Bronchial epithelial cell (primary cell): Measurements from ENCODE around the gene GGCT. TPM values are rescaled to one million over a fixed set of nuclear protein-coding genes. Genes with fewer than 3 reads are reported as not detected.
A peak's percentile ranks its signal among the peaks of the same experiment; 100 is the strongest.
"Not testable (repeated sequence)": the region's sequence is repeated elsewhere in the genome, so short reads cannot be mapped to it uniquely, and the experiment has no call there.

Experiments used
- DNase-seq: peaks from one replicate; pipeline ENCODE4 v3.0.0-alpha.2; 2010; ENCODE audit warnings: low read depth
- FAIRE-seq: peaks from 2 replicates; lab custom pipeline; 2011; peaks lifted over from hg19 to GRCh38; lab: Jason Lieb, UNC
- H3K27me3 ChIP-seq: 2 replicates; pipeline ENCODE4 v1.5.1; 2011; ENCODE audit warnings: low read length; ENCODE audit not compliant: control insufficient read depth, insufficient read depth
- H3K36me3 ChIP-seq: 2 replicates; pipeline ENCODE4 v1.5.1; 2011; ENCODE audit warnings: low read length; ENCODE audit not compliant: control insufficient read depth, insufficient read depth
- H3K4me3 ChIP-seq: 2 replicates; pipeline ENCODE4 v1.5.1; 2011; ENCODE audit warnings: mild to moderate bottlenecking, low read depth, low read length, control low read depth
- total RNA-seq: library from RNA; depleted of rRNA; stranded (reverse); fragments of >200 nt; gene quantifications from 2 replicates; pipeline ENCODE4 v1.2.1, GENCODE V29; 2014
- TF ChIP-seq, protein P1 (sequence below): IDR thresholded peaks from 2 replicates; pipeline ENCODE4 v1.5.1; 2011; ENCODE audit warnings: mild to moderate bottlenecking, moderate library complexity, low read length, control low read depth, inconsistent platforms; ENCODE audit not compliant: insufficient read depth, severe bottlenecking

GGCT gene
- total RNA-seq, 1 donor from 2014 or later: 57.9 TPM

DNA sequence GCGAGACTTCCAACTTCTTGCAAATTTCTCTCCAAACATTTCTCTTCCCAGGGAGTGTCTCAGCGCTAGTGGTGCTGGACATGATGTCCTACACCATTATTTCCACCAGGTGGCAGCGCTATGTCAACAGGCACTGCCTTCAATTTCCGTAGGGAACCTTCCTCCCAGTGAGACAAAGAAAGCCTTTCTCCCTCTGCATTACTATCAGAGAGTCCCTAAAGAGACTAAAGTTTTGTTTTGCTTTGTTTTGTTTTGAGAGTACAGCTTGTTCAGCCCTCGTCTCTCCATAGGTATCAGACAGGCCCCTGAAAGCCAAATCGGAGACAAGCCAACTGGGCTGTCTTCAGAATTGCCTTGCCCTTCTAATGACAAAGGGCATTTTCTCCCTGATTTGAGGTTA is 44.2 kb upstream of the GGCT start:
- H3K27me3 ChIP-seq: no peaks in the 10 kb centered on the region
- FAIRE-seq (no peak), DNase-seq (peak; percentile 72)
- no peak overlapping the region for H3K4me3 ChIP-seq
- TF ChIP-seq, protein P1, sequence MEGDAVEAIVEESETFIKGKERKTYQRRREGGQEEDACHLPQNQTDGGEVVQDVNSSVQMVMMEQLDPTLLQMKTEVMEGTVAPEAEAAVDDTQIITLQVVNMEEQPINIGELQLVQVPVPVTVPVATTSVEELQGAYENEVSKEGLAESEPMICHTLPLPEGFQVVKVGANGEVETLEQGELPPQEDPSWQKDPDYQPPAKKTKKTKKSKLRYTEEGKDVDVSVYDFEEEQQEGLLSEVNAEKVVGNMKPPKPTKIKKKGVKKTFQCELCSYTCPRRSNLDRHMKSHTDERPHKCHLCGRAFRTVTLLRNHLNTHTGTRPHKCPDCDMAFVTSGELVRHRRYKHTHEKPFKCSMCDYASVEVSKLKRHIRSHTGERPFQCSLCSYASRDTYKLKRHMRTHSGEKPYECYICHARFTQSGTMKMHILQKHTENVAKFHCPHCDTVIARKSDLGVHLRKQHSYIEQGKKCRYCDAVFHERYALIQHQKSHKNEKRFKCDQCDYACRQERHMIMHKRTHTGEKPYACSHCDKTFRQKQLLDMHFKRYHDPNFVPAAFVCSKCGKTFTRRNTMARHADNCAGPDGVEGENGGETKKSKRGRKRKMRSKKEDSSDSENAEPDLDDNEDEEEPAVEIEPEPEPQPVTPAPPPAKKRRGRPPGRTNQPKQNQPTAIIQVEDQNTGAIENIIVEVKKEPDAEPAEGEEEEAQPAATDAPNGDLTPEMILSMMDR: peak; percentile 78
- H3K36me3 ChIP-seq: no peaks in the 10 kb centered on the region

DNA sequence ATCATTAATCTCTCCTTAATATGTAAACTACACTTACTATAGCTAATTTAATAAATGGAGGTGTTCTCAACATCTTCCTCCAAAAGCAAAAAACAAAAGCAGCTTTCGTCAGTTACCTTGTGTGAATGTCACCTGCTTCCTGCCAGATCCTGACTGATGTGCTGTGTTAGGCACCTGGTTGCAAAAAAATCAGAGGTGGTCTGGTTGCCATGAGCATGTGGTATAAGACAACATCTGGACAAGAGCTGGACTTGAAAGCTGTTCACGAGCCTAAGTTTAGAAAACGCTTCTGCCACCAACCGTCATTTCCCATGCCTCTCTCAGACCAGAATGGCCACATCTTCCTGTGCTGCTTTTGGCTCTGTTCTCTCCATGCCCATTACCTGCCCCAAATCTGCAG is 42.0 kb upstream of the GGCT start:
- FAIRE-seq (no peak), DNase-seq (no peak)

DNA sequence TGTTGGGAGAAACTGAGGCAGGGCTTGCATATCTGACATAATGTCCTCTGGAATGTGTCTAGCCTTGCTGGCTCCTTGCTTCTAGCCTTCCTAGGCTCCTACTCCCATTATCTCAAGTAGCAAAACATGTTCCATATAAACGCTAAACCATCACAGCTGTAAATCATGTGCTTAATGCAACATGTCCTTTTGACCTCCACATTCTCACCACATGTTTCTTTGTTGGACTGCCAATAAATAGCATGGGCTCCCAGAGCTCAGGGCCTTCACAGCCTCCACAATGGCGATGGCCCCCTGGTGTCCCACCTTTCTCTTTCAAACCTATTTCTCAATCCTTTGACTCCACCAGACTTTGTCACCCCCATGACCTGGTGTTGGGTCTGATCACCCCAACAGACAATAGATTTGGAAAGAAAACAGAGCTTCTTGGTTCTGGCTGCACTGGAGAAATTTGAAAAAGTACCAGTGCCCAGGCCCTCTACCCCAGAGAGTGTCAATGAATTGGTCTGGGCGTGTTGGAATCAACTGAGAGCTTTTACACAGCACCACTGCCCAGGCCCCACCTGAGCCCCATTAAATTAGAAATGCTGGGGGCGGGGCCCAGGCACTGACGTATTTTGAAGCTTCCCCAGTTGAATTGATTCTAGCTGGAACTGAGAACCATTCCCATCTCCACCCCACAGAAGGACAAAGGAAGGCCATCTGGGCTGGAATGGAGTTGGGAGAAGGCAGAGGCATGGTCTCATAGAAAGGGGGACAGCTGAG is 41.3 kb upstream of the GGCT start:
- TF ChIP-seq, protein P1: no peak
- no peaks in the 10 kb centered on the region for H3K27me3 ChIP-seq
- no peak overlapping the region for H3K4me3 ChIP-seq
- no peak for FAIRE-seq
- DNase-seq: no peak
- H3K36me3 ChIP-seq: no peaks in the 10 kb centered on the region

More for the DNA sequence above, 42.0 kb upstream of the GGCT start:
- no peak overlapping the region for H3K4me3 ChIP-seq
- TF ChIP-seq, protein P1: no peak
- H3K27me3 ChIP-seq: no peaks in the 10 kb centered on the region
- no peaks in the 10 kb centered on the region for H3K36me3 ChIP-seq

DNA sequence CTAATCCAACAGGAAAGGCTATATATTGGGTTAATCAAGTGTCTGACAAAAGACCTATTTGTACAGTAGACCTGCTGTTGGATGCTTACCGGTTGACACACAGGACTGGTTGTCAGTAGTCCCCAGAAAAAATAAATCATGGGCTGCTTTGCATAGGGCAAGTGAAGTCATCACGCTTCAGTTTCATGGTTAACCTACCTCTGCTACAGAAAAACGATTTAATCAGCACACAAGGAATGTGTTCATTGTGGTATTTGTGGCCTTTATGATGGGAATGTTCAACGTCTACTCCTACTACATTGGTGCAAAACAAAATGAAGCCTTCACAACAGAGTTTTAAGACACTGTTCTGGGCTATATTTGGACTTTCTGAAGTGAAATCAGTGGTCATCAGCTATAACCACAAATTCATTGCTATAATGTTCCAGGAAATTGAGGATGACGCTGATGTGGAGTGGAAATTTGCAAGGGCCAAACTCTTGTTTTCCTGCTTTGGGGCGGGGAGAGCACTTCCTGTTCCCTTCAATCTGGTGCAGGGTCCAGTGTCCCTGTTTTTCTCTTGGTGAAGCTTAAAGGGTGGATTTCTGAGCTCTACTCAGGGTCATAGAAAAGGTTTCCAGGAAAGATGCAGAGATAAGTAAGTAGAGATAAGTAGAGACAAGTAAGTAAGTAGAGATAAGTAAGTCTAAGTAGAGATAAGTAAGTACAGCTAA is 39.3 kb upstream of the GGCT start:
- Histone ChIP-seq H3K27me3 (no peaks in the 10 kb centered on the region), H3K36me3 (no peaks in the 10 kb centered on the region), H3K4me3 (no peak overlapping the region)
- FAIRE-seq (no peak), DNase-seq (no peak)
- TF ChIP-seq, protein P1: no peak

DNA sequence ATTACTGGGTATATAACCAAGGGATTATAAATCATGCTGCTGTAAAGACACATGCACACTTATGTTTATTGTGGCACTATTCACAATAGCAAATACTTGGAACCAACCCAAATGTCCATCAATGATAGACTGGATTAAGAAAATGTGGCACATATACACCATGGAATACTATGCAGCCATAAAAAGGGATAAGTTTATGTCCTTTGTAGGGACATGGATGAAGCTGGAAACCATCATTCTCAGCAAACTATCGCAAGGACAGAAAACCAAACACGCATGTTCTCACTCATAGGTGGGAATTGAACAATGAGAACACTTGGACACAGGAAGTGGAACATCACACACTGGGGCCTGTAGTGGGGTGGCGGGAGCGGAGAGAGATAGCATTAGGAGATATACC is 38.5 kb upstream of the GGCT start:
- not testable (repeated sequence) for FAIRE-seq, H3K36me3 ChIP-seq, H3K4me3 ChIP-seq, DNase-seq, H3K27me3 ChIP-seq

DNA sequence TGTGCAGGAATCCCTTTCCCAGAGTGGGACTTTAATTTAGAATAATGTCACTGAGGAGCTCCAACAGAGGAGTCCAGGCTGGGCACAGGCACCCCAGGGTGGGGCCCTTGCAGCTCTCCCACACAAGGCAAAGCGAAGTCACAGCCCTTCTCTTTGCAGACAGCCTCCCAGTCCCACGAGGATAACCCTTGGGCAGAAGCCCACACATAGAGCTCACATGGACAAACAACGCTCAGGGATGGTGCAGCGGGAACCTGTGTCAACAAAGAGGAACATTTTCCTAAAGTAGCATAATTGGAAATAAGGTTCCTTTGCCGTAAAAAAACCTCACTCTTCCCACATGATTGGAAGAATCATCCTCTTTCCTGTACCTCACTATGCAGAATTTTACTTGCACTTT is 29.3 kb upstream of the GGCT start:
- no peak for DNase-seq
- TF ChIP-seq, protein P1: no peak
- no peaks in the 10 kb centered on the region for H3K36me3 ChIP-seq
- no peak for FAIRE-seq
- H3K4me3 ChIP-seq: no peak overlapping the region
- H3K27me3 ChIP-seq: no peaks in the 10 kb centered on the region
